HG02870 (cell line): Measurements from ENCODE around the gene PDE9A.

Source experiments
- ATAC-seq: cut with Tn5 transposase; IDR thresholded peaks from one replicate; pipeline ENCODE4 v1.9.1; 2021; ENCODE audit warnings: mild to moderate bottlenecking, moderate library complexity; ENCODE audit not compliant: unreplicated experiment

The PDE9A gene

DNA sequence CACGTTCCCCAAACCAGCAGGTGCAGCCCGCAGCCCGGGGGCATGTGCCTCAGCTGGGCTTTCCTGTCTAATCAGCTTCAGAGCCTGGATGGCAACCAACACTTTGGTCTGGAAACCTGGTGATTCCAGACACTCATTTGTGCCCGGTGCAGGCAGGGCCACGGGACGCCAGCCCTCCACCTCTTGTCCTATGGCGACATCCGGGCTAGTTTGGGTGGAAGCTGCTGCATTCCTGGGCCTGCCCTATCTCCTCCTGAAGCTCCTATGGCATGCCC, 114.1 kb downstream of the PDE9A start:
- no peak for ATAC-seq

DNA sequence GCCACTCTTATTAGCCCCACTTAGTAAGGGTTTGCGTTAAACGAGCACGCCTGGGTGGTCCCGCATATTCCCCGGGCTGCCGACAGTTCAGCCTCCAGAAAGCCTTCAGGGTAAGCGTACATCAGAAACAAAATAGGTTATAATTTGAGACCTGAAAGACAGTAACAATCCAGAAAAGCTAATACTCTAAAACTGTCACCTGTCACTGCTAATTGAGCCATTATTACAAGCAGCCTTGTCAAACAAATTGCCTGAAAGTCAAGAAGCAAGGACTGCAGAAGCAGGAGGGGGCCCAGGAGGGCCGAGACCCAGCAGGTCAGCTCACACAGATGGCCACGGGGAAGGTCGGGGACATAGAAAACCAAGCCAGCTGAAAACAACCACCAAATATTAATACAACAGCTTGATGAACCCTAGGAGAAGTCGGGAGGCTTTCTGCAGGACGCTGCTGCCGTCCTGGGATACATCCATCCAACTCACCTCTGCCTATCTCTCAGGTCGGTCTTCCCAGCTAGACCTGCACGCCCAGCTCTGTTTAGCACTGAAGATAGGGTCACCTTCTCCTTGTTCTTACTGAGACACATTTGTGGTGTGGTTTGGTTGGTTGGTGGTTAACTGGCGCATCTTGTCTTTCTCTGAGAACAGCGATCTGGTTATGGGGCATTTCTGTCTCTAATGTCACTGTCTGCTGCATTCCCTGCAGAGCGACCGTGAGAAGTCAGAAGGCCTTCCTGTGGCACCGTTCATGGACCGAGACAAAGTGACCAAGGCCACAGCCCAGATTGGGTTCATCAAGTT, 115.1 kb downstream of the PDE9A start:
- no peak for ATAC-seq

DNA sequence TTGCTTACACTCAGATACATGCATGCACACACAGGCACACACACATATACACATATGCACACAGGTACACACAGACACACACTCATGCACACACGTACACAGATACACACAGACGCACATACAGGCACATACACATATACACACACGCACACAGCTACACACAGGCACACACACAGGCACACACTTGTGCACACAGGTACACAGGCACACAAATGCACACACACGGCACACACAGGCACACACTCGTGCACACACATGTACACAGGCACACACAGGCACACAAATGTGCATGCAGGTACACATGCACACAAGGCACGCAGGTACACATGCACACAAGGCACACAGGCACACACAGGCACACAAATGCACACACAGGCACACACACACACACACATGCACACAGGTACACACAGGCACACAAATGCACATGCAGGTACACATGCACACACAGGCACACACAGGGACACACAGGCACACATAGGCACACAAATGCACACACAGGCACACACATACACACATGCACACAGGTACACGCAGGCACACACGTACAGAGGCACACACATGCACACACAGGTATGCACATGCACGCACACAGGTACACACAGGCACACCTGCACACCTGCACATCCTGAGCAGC, 115.9 kb downstream of the PDE9A start:
- no peak for ATAC-seq

DNA sequence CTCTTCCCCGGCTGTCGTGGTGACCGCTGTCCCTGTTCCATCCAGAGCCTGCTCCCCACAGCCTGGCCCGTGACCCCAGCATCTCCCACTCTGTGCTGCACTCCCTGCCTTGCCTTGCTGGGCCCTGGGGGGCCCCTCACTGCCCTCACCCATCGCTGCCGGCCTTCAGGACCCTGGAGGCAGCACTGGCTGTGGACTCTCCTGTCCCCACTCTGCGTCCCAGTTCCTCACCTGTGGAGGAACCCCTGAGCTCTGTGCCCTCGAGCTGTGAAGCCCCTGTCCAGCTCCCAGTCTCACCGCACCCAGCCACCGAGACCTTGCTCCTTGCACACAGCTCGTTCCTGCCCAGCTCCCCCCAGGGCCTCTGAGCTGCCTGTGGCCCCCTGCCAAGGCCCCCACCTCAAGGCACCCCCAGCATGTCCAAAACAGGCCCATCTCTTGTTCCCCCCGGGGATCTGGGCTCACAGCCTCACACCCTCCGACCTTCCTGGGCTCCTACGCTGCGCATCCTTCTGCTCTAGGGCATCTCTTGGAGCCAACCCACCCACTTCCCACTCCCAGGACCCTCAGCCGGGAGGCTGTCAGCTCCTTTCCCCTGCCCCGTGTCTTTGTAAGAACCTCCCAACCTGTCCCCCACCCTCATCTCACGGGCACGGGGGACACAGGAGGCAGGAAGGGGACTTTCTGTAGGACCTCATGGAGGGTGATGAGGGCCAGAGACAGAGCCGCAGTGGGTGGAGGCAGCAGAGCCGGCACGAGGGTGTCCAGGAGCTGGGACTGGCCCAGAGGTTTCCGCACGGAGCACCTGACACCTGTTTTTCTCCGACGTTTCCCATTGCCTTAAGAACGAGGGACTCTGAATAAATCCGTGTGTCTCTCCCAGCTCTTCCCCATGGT, 116.6 kb downstream of the PDE9A start:
- ATAC-seq: no peak

DNA sequence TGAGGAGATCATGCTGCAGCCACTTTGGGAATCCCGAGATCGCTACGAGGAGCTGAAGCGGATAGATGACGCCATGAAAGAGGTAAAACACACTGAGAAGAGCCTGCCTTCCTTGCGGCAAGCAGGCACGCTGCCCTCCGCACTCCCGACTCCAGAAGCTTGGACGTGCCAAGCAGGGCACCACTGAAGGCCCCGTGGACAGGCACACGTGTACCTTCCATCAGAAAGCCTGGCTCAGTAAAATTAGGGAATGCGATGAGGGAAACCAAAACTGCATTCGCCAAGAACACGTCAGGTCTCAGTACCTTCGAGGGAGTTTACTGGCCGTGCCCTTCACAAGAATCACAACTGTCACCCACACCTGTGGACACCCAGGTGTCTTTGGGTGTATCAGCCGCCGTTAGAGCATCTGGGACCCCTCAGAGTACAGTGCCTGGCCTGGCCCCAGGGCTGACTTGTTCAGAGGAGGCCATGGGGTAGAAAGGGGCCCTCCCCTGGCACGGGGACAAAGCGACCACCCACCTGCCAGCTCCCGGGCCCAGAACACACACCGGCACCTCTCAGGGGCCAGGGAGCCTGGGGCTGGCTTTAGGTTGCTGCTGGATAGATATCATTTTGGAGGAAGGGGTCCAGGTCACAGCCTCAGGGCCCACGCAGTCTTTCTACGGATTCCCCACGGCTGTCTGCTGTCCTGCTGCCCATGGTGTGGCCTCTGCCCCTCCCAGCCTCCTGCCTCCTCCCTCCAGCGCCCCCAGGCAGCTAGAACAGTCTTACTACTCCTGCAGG, 117.5 kb downstream of the PDE9A start:
- no peak for ATAC-seq

DNA sequence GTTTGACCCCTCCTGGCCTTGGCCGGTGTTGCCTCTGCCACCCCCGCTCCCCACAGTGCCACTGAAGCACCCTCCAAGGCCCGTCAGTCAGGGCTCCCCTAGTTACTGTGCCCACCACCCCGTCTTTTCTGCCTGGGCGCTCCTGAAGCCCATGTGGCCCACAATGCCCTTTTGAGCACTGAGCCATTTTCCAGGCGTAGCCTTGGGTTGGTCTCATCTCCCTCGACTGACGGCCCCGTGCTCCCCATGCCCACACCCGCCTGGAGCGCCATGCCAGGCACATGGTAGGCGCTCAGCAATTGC, 118.0 kb downstream of the PDE9A start:
- ATAC-seq: no peak

DNA sequence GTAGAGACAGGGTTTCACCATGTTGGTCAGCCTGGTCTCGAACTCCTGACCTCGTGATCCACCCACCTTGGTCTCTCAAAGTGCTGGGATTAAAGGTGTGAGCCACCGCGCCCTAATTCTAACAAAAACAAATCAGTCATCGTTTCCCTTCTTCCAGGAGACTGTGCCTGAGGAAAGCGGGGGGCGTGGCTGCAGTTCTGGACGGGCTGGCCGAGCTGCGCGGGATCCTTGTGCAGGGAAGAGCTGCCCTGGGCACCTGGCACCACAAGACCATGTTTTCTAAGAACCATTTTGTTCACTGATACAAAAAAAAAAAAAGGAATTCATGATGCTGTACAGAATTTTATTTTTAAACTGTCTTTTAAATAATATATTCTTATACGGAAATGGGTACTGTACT, 121.7 kb downstream of the PDE9A start:
- no peak for ATAC-seq

DNA sequence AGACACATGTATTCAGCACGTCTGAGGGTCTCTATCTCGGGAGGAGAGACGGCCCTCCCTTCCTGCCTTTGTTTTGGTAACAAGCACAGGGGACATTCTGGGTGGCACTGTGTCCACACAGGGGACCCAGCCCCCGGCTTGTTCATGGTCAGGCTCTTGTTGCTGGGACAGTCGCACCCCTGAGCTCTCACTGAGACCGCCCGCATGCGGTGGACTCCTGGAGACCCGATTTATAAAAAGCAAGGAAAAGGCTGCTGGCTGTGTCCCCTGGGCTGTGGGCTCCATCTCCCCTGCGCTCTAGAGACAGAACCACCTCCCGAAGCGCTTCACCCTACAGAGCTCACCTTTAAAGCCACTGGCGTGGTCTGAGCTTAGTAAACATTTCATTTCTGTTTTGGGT, 122.5 kb downstream of the PDE9A start:
- ATAC-seq: no peak

DNA sequence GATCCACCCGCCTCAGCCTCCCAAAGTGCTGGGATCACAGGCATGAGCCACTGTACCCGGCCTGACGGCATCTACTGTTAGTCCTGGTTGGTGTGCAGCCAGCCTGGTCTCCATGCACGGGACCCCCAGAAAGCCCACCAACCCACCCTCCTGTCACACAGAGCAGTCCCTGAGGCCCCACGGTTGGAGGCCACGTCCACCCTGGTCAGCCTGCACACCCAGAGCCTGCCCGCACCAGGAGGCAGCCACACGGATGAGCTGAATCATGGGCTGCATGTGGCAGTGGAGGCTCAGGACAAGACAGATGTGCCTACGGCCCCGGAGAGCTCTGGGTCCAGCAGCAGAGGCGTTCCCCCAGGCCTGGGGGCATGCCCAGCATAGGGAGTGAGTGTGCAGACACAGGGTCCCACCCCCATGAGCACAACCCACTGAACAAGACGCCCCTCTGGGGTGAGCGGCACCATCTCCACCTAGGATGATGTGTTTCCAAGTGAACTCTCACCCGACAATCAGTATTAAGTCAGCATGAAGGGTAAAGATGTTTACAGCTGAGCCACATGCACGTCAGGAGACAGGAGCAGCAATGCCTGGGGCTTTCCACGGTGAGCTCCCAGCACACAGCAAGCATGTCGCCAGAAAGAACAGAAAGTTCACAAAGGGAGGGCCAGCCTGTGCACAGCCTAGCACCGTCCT, 123.8 kb downstream of the PDE9A start:
- no peak for ATAC-seq

DNA sequence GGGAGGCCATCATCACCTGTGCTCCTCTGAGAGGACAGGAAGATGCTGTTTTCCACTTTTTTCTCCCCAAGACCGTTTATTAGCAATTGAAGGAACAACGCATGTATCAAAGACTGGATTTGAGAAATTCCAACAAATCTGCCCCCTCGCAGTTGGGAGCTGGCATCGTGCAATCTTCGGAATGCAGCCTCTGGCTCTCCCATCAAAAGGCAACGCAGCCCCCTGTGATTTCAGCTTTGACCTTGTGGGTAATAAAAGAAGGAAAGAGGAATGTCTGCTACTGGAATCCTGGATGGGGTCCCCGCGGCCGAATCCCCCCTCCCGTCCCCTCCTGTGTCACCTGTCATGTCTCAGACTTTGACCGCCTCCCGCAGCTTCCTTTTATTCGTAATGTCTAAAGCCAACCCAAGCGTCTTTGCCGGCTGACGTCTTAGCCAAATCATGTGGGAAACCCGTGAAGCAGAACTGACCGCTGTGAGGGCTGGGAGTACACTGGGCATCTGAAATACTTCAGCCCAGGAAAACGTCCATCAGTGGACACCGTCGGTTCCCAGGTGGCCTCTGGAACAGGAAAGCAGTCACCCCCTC, 124.4 kb downstream of the PDE9A start:
- ATAC-seq: no peak

DNA sequence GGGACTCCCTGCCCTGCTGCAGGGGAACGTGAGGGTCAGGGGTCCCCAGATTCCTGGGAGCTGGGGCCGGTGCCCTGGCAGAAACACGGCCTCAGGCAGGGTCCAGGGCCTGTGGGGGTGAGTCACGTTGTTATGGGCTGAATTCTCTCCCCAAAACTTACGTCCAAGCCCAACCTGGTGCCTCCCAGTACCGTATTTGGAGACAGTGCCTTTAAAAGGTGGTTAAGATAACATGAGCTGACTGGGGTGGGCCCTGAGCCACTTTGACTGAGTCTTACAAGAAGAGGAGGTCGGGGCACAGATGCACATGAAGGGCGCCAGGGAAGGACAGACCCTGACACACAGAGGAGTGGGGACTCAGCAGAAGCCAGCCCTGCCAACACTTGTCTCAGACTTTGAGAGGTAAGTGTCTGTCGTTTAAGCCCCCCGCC, 126.0 kb downstream of the PDE9A start:
- no peak for ATAC-seq

DNA sequence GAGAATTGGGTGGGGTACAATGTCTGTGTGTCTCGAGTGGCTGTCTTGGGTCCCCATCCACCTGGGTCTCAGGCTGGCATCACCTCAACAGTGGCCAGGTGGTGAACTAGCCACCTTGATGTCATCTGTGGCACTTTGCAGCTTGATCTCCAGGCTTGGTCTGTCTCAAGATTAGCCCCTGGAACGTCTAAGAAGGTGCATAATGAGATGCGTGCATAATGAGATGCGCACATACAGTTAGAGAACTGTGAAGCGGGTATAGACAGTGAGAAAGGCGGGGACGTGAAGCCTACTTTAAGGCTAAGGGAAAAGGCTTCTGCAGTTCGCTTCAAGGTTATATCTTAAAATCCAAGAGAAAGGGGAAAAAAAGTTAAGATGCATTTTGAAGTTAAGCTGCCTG, 127.2 kb downstream of the PDE9A start:
- ATAC-seq: no peak

DNA sequence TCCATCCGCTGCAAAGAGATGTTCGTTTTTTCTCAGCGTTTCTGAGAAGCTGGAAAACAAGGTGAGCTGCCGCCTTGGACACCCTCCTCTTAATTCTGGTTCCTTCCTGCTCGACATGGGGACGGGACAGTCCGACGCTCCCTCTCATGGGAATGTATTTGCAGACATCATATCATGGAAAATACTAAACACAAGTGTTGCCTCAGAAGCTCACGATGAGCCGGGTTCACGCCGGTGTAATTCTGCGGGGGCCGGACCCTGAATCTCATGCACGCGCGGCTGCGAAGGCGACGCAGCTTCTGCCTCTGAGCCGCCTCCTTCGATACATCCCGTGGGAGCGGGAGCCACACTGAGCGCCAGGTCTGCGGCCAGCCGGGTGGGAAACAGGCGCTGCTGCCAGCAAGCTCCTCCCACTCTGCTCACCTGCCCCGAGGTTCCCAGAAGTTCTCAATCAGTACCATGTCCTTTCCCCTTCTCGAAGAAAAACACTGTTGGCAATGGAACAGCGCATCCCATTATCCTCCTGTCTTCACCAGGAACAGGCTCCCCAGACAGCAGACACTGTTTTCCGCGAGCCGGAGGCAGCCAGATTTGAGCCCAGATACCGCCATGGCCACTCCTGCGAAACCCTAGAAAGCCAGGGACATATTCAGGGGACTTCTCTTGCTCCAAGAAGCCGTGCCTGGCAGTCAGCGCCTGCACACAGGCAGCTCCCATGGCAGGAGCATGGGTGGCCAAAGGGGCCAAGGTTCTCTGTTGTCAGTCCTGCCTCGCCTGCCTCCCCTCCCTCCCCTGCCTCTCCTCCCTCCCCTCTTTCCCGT, 127.9 kb downstream of the PDE9A start:
- ATAC-seq: no peak

DNA sequence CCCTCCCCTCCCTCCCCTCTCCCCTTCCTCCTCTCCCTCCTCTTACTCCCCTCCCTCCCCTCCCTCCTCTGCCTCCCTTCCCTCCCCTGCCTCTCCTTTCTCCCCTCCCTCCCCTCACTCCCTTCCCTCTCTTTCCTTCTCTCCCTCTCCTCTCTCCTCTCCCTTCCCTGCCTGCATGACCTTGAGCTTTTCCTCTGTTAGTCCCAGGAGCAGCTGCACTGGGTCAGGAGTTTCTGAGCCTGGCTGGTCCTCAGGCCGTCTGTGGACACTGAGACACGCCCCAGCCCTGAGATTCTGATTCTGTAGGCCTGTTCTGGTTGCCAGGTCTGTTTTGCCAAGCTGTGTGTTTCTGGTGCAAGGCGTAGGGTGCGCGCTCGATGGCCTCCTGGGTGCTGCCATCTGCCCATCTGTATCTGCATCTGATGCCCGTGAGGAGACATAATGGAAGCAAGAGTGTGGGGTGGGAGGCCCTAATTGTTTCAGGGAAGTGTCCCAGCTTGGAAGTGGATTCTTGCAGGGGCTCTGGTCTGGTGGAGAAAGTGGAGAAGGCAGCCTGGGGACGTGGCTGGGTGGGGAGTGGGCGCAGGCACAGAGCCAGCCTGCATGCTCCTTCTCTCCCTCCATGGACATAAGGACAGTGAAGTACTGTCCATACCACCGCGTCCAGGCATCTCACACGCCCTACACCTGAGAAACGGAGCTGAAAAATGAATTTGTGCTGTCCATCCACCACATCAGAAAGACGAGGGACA, 128.7 kb downstream of the PDE9A start:
- ATAC-seq: no peak

DNA sequence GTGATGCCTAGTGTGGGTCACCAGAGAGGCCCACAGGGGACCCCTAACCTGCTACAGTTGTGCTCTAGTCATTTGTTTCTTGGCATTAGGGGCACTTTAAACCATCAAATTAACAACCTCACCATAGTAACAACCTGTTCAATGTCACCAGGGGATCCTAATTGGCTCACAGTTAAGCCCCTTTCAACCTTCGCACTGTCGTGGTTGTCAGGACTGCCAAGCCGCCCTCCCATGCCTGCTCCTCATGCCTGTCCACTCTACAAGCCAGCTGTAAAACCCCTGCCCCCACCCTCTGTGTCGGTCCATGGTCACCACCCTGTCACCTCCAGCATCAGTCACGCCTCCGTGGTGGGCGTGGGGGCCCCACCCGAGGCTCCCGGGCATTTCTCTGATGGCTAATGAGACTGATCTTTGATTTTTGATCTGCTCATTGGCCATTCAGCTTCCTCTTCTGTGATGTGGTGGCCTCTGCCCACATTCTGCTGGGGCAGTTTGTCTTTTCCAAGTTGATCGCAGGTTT, 129.4 kb downstream of the PDE9A start:
- no peak for ATAC-seq

DNA sequence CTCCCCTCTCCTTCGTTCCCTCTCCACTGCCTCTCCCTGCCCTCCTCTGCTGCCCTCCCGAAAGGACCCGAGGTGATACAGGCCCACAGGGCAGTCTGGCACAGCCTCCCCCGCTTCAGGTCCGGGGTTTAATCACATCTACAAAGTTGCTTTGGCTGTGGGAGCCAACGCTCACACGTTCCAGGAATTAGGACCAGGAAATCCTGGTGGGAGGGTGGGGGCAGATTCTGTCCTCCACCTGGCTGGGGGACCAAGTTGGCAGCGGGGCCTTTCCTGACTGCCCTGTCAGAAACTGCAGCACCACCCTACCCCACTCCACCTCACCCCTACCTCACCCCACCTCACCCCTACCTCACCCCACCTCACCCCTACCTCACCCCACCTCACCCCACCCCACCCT, 130.9 kb downstream of the PDE9A start:
- ATAC-seq: no peak

DNA sequence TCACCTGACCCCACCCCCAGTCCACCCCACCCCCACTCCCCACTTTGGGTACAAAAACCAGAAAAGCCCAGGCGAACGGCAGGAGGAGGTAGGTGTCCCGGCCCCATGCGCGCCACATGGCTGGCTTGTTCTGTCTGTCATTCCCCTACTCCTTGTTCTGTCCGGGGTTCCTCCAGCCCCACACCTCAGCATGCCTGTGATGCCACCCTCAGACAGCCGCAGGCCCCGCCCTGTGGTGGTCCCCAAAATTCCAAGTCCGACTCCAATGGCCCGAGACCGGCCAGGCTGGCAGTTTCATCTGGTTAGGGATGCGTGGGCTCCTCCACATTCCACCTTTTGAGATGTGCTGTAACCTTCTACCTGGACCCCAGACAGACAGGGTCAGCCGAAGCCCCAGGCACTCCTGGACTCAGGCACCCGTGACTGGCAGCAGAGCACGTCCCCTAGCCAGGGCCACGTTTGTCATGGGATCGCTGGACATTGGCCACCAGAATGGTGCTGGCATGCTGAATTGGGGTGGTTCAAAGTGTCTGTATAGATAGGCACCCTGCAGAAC, 131.6 kb downstream of the PDE9A start:
- no peak for ATAC-seq
